NCI-H1092 treated with DMSO at 0.1 percent for 48 hours (cell line): ENCODE measurements around the gene TBL1X.
A peak's percentile ranks its signal among the peaks of the same experiment; 100 is the strongest.

ENCODE experiments used
- DNase-seq: peaks from one replicate; lab custom pipeline; 2025; lab: John Stamatoyannopoulos, UW

The TBL1X gene

GRCh38 chrX:9668537-9668936, 203.7 kb downstream of the TBL1X start:
- no peak for DNase-seq

- no peak for DNase-seq
Observed at GRCh38 chrX:9670136-9670814, 205.4 kb downstream of the TBL1X start.

GRCh38 chrX:9671998-9672397, 207.1 kb downstream of the TBL1X start:
- no peak for DNase-seq

GRCh38 chrX:9676306-9676705, 211.4 kb downstream of the TBL1X start:
- no peak for DNase-seq

- peak; percentile 23 for DNase-seq
Observed at GRCh38 chrX:9676738-9677097, 211.9 kb downstream of the TBL1X start.

- peak; percentile 29 for DNase-seq
Observed at GRCh38 chrX:9677098-9677739, 212.4 kb downstream of the TBL1X start.

- no peak for DNase-seq
Observed at GRCh38 chrX:9678215-9678965, 213.5 kb downstream of the TBL1X start.

GRCh38 chrX:9681011-9681410, 216.2 kb downstream of the TBL1X start:
- no peak for DNase-seq

GRCh38 chrX:9681422-9681821, 216.6 kb downstream of the TBL1X start:
- DNase-seq: no peak

- DNase-seq: peak; percentile 1
Observed at GRCh38 chrX:9682456-9682855, 217.6 kb downstream of the TBL1X start.

- DNase-seq: no peak
Observed at GRCh38 chrX:9682861-9683260, 218.0 kb downstream of the TBL1X start.

- DNase-seq: no peak
Observed at GRCh38 chrX:9683350-9683749, 218.5 kb downstream of the TBL1X start.

- DNase-seq: no peak
Observed at GRCh38 chrX:9687899-9688298, 223.0 kb downstream of the TBL1X start.

- no peak for DNase-seq
Observed at GRCh38 chrX:9688833-9689232, 224.0 kb downstream of the TBL1X start.

- DNase-seq: no peak
Observed at GRCh38 chrX:9690046-9690445, 225.2 kb downstream of the TBL1X start.

- no peak for DNase-seq
Observed at GRCh38 chrX:9693307-9694001, 228.6 kb downstream of the TBL1X start.

GRCh38 chrX:9698576-9698975, 233.7 kb downstream of the TBL1X start:
- no peak for DNase-seq

- DNase-seq: no peak
Observed at GRCh38 chrX:9700555-9700954, 235.7 kb downstream of the TBL1X start.

GRCh38 chrX:9701790-9702189, 236.9 kb downstream of the TBL1X start:
- no peak for DNase-seq

- no peak for DNase-seq
Observed at GRCh38 chrX:9703406-9703805, 238.5 kb downstream of the TBL1X start.

- no peak for DNase-seq
Observed at GRCh38 chrX:9704876-9705465, 240.1 kb downstream of the TBL1X start.

- DNase-seq: no peak
Observed at GRCh38 chrX:9706421-9706820, 241.6 kb downstream of the TBL1X start.
